ENCODE results near the gene MUC12. TPM values are rescaled to one million over a fixed set of nuclear protein-coding genes. Genes with fewer than 3 reads are reported as not detected.

MUC12 gene
- polyA plus RNA-seq, 1 donor (not counting 4 experiments of a cell fraction or from before 2014, with no cell fraction given) = 0.24 TPM

DNA sequence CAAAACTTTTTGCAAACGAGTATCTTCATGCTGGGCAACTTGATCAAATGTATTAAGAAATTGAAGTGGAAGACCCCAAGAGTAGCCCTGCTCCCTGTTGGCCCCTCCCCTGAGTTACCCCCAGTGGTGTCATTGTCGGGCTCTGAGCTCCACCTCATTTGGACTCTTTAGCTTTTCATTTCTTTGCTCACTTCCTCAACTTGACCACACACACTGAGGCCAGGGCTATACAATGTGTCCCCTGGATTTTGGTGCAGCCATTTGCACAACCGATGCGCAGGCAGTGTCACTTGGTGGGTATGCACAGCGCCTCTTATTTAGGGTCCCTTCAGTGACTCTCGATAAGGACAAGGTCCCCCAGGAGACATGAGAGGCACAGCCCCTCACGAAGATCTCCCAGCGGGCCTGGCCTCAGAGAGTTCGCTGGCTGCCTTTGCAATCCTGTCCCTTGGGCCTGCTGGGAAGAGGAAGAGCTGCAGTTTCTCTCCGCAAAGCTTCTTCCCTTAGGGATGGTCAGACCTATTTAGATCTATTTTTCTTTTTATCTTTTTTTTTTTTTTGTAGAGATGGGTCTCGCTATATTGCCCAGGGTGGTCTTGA, 22.5 kb upstream of the MUC12 start:
- dilution Hi-C loops (cut with MboI; ENCODE audit: extremely low pct_ligation_motif_present, low sequenced_read_pairs) = loop anchor here (10.0 kb wide), 1 partner anchor 62 kb away; the partner anchor contains the start of gene UFSP1
- H4K20me1 ChIP-seq (ENCODE audit: control insufficient read depth, extremely low read depth, insufficient read depth, low read length) = no peaks in the 10 kb centered on the region
- no peak for FAIRE-seq

DNA sequence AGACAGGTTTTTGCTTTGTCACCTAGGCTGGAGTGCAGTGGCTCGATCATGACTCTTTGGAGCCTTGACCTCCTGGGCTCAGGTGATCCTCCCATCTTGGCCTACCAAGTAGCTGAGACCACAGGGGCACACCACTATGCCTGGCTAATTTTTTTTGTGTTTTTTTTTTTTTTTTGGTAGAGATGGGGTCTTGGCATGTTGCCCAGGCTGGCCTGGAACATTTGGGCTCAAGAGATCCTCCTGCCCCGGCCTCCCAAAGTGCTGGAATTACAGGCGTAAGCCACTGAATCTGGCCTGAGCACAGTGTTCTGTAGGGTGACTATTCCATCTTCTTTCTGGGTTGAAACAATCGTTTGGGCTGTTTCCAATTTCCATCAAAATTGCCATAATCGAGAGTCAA, 21.6 kb upstream of the MUC12 start:
- no peak overlapping the region for H3K27ac ChIP-seq (ENCODE audit: control insufficient read depth, insufficient read depth, low read length)
- no peak for DNase-seq (ENCODE audit: low read depth, low spot score)
- no peaks in the 10 kb centered on the region for H3K9me3 ChIP-seq (ENCODE audit: control insufficient read depth, low read depth, low read length)
- H3K4me3 ChIP-seq (ENCODE audit: control insufficient read depth in 2 of 3, extremely low read depth in 1 of 3, insufficient read depth in 2 of 3, low read depth in 1 of 3, low read length in 3 of 3) = no peak overlapping the region
- TF ChIP-seq, protein P1, sequence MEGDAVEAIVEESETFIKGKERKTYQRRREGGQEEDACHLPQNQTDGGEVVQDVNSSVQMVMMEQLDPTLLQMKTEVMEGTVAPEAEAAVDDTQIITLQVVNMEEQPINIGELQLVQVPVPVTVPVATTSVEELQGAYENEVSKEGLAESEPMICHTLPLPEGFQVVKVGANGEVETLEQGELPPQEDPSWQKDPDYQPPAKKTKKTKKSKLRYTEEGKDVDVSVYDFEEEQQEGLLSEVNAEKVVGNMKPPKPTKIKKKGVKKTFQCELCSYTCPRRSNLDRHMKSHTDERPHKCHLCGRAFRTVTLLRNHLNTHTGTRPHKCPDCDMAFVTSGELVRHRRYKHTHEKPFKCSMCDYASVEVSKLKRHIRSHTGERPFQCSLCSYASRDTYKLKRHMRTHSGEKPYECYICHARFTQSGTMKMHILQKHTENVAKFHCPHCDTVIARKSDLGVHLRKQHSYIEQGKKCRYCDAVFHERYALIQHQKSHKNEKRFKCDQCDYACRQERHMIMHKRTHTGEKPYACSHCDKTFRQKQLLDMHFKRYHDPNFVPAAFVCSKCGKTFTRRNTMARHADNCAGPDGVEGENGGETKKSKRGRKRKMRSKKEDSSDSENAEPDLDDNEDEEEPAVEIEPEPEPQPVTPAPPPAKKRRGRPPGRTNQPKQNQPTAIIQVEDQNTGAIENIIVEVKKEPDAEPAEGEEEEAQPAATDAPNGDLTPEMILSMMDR (optimal IDR thresholded peaks at IDR 0.05 in 1 of 3, IDR thresholded peaks at IDR 0.05 in 1 of 3, conservative IDR thresholded peaks at IDR 0.05 in 1 of 3; ENCODE audit: extremely low read depth in 1 of 3, insufficient read depth in 2 of 3, low read length in 3 of 3) = no peak
- TF ChIP-seq EZH2 (IDR thresholded peaks at IDR 0.05; ENCODE audit: low read length) = no peak
- H3K27me3 ChIP-seq (ENCODE audit: control insufficient read depth, extremely low read depth, insufficient read depth, low read length) = peaks cover 15% of the 10 kb centered on the region
- no peaks in the 10 kb centered on the region for H3K9me1 ChIP-seq (ENCODE audit: control insufficient read depth, extremely low read depth, insufficient read depth, low read length)
- no peak overlapping the region for H2AFZ ChIP-seq (ENCODE audit: control insufficient read depth, low read length)
- H3K36me3 ChIP-seq (ENCODE audit: control insufficient read depth in 2 of 2, extremely low read depth in 1 of 2, insufficient read depth in 2 of 2, low read length in 2 of 2) = no peaks in the 10 kb centered on the region
- no peak overlapping the region for H3K9ac ChIP-seq (ENCODE audit: control insufficient read depth, extremely low read depth, insufficient read depth, low read length)
- FAIRE-seq = no peak
- dilution Hi-C loops (cut with MboI; ENCODE audit: extremely low pct_ligation_motif_present, low sequenced_read_pairs) = loop anchor here (10.0 kb wide), 1 partner anchor 63 kb away; the partner anchor contains the start of gene UFSP1
- no peaks in the 10 kb centered on the region for H4K20me1 ChIP-seq (ENCODE audit: control insufficient read depth, extremely low read depth, insufficient read depth, low read length)
- no peak overlapping the region for H3K4me2 ChIP-seq (ENCODE audit: control insufficient read depth, extremely low read depth, insufficient read depth, low read depth, low read length)
- H3K4me1 ChIP-seq (ENCODE audit: control insufficient read depth, extremely low read depth, insufficient read depth, low read length) = no peaks in the 10 kb centered on the region
- H3K79me2 ChIP-seq (ENCODE audit: control insufficient read depth, insufficient read depth, low read length) = no peaks in the 10 kb centered on the region

More for the DNA sequence above, 22.5 kb upstream of the MUC12 start:
- no peak overlapping the region for H3K4me2 ChIP-seq (ENCODE audit: control insufficient read depth, extremely low read depth, insufficient read depth, low read depth, low read length)
- no peak for TF ChIP-seq EZH2 (IDR thresholded peaks at IDR 0.05; ENCODE audit: low read length)
- TF ChIP-seq, protein P1 (optimal IDR thresholded peaks at IDR 0.05 in 1 of 3, IDR thresholded peaks at IDR 0.05 in 1 of 3, conservative IDR thresholded peaks at IDR 0.05 in 1 of 3; ENCODE audit: extremely low read depth in 1 of 3, insufficient read depth in 2 of 3, low read length in 3 of 3) = no peak
- no peak overlapping the region for H3K27ac ChIP-seq (ENCODE audit: control insufficient read depth, insufficient read depth, low read length)
- no peaks in the 10 kb centered on the region for H3K9me1 ChIP-seq (ENCODE audit: control insufficient read depth, extremely low read depth, insufficient read depth, low read length)
- no peaks in the 10 kb centered on the region for H3K79me2 ChIP-seq (ENCODE audit: control insufficient read depth, insufficient read depth, low read length)
- DNase-seq (ENCODE audit: low read depth, low spot score) = no peak
- peaks cover 10% of the 10 kb centered on the region for H3K27me3 ChIP-seq (ENCODE audit: control insufficient read depth, extremely low read depth, insufficient read depth, low read length)
- H3K9me3 ChIP-seq (ENCODE audit: control insufficient read depth, low read depth, low read length) = no peaks in the 10 kb centered on the region
- H3K9ac ChIP-seq (ENCODE audit: control insufficient read depth, extremely low read depth, insufficient read depth, low read length) = no peak overlapping the region
- no peak overlapping the region for H3K4me3 ChIP-seq (ENCODE audit: control insufficient read depth in 2 of 3, extremely low read depth in 1 of 3, insufficient read depth in 2 of 3, low read depth in 1 of 3, low read length in 3 of 3)
- H3K36me3 ChIP-seq (ENCODE audit: control insufficient read depth in 2 of 2, extremely low read depth in 1 of 2, insufficient read depth in 2 of 2, low read length in 2 of 2) = no peaks in the 10 kb centered on the region
- H3K4me1 ChIP-seq (ENCODE audit: control insufficient read depth, extremely low read depth, insufficient read depth, low read length) = no peaks in the 10 kb centered on the region
- H2AFZ ChIP-seq (ENCODE audit: control insufficient read depth, low read length) = no peak overlapping the region

Data from keratinocyte (primary cell).